Dermis blood vessel endothelial cell (primary cell): ENCODE data around the gene TMEM14A. TPM values are rescaled to one million over a fixed set of nuclear protein-coding genes. Genes with fewer than 3 reads are reported as not detected.
A peak's percentile ranks its signal among the peaks of the same experiment; 100 is the strongest.
"Not testable (repeated sequence)": the region's sequence is repeated elsewhere in the genome, so short reads cannot be mapped to it uniquely, and the experiment has no call there.

Source experiments
- DNase-seq: peaks from one replicate; pipeline ENCODE4 v3.0.0; 2010
- total RNA-seq: library from RNA; depleted of rRNA; stranded (reverse); fragments of >200 nt; gene quantifications from 2 replicates; pipeline ENCODE4 v1.2.3, GENCODE V29; 2014

TMEM14A gene
- total RNA-seq, 1 donor from 2014 or later: 20.4 TPM

GRCh38 chr6:52704781-52705502, 34.0 kb downstream of the TMEM14A start:
- DNase-seq: not testable (repeated sequence)

- no peak for DNase-seq
Measured at GRCh38 chr6:52706001-52706400, 35.1 kb downstream of the TMEM14A start.

- no peak for DNase-seq
Measured at GRCh38 chr6:52707963-52708680, 37.2 kb downstream of the TMEM14A start.

GRCh38 chr6:52712136-52712535, 41.2 kb downstream of the TMEM14A start:
- no peak for DNase-seq

- DNase-seq: not testable (repeated sequence)
Measured at GRCh38 chr6:52714761-52715160, 43.8 kb downstream of the TMEM14A start.

- DNase-seq: no peak
Measured at GRCh38 chr6:52718550-52718949, 47.6 kb downstream of the TMEM14A start.

GRCh38 chr6:52720321-52720720, 49.4 kb downstream of the TMEM14A start:
- DNase-seq: no peak

- DNase-seq: no peak
Measured at GRCh38 chr6:52724042-52724405, 53.1 kb downstream of the TMEM14A start.

GRCh38 chr6:52724406-52725121, 53.7 kb downstream of the TMEM14A start:
- peak; percentile 68 for DNase-seq

- DNase-seq: no peak
Measured at GRCh38 chr6:52725143-52725534, 54.2 kb downstream of the TMEM14A start.

GRCh38 chr6:52725535-52726192, 54.8 kb downstream of the TMEM14A start:
- peak; percentile 3 for DNase-seq

- DNase-seq: no peak
Measured at GRCh38 chr6:52726193-52726542, 55.3 kb downstream of the TMEM14A start.

GRCh38 chr6:52726741-52727535, 56.0 kb downstream of the TMEM14A start:
- DNase-seq: no peak

GRCh38 chr6:52727908-52728307, 57.0 kb downstream of the TMEM14A start:
- DNase-seq: no peak

- no peak for DNase-seq
Measured at GRCh38 chr6:52728394-52728793, 57.5 kb downstream of the TMEM14A start.

- no peak for DNase-seq
Measured at GRCh38 chr6:52729576-52729975, 58.7 kb downstream of the TMEM14A start.

GRCh38 chr6:52731719-52732118, 60.8 kb downstream of the TMEM14A start:
- DNase-seq: no peak

- no peak for DNase-seq
Measured at GRCh38 chr6:52733172-52733571, 62.3 kb downstream of the TMEM14A start.

- no peak for DNase-seq
Measured at GRCh38 chr6:52734072-52734471, 63.2 kb downstream of the TMEM14A start.

GRCh38 chr6:52735071-52735470, 64.2 kb downstream of the TMEM14A start:
- DNase-seq: no peak

- no peak for DNase-seq
Measured at GRCh38 chr6:52736145-52736544, 65.2 kb downstream of the TMEM14A start.
